Spleen (tissue), 11 donors: Measurements from ENCODE around the gene PRKCH. TPM values are rescaled to one million over a fixed set of nuclear protein-coding genes. Genes with fewer than 3 reads are reported as not detected.
A peak's percentile ranks its signal among the peaks of the same experiment; 100 is the strongest.

Experiments used
- DNase-seq: peaks from one replicate; pipeline ENCODE4 v3.0.0-alpha.2; 2020
- H3K27ac ChIP-seq, 8 donors: fragments of 200-600 bp; sonication (generic) in 7 of 8; 1 replicate in 4 of 8; 2 replicates in 4 of 8; pipeline versions ENCODE4 v1.5.0 to v1.8.0; 2016 to 2021; ENCODE audit warnings: inconsistent platforms in 4 of 8, mild to moderate bottlenecking in 4 of 8, moderate library complexity in 1 of 8
- H3K27me3 ChIP-seq, 7 donors: fragments of 200-600 bp; sonication (generic) in 6 of 7; replicated peaks in 1 of 7; 1 replicate in 4 of 7; 2 replicates in 3 of 7; pipeline versions ENCODE4 v1.5.0 to v1.8.0; 2016 to 2021; ENCODE audit warnings: inconsistent platforms in 3 of 7, mild to moderate bottlenecking in 1 of 7
- H3K36me3 ChIP-seq, 6 donors: fragments of 200-600 bp; sonication (generic) in 5 of 6; 1 replicate in 4 of 6; 2 replicates in 2 of 6; pipeline versions ENCODE4 v1.5.0 to v1.8.0; 2016 to 2021; ENCODE audit warnings: inconsistent platforms in 2 of 6
- H3K4me1 ChIP-seq, 6 donors: fragments of 200-600 bp; sonication (generic) in 5 of 6; 1 replicate in 3 of 6; 2 replicates in 3 of 6; pipeline versions ENCODE4 v1.5.0 to v1.8.0; 2016 to 2021; ENCODE audit warnings: inconsistent platforms in 3 of 6
- H3K4me3 ChIP-seq, 8 donors: fragments of 200-600 bp; sonication (generic) in 7 of 8; 1 replicate in 4 of 8; 2 replicates in 4 of 8; pipeline versions ENCODE4 v1.5.0 to v1.8.0; 2016 to 2021; ENCODE audit warnings: inconsistent platforms in 4 of 8, mild to moderate bottlenecking in 4 of 8, moderate library complexity in 2 of 8
- H3K9me3 ChIP-seq, 8 donors: fragments of 200-600 bp; sonication (generic) in 7 of 8; 1 replicate in 4 of 8; 2 replicates in 4 of 8; pipeline versions ENCODE4 v1.5.0 to v1.8.0; 2016 to 2021; ENCODE audit warnings: inconsistent platforms in 4 of 8
- CTCF ChIP-seq, 11 experiments: fragments of 200-600 bp in 7 of 11; fragments of 450-650 bp in 4 of 11; sonication (generic) in 4 of 11; IDR thresholded peaks in 8 of 11; conservative IDR thresholded peaks in 3 of 11; 1 replicate in 7 of 11; 2 replicates in 4 of 11; pipeline versions ENCODE4 v1.4.0 to v1.8.0; 2016 to 2021; ENCODE audit warnings: antibody characterized with exemption in 11 of 11, inconsistent platforms in 4 of 11, mild to moderate bottlenecking in 1 of 11
- POLR2A ChIP-seq, 3 donors: fragments of 450-650 bp; IDR thresholded peaks; one replicate each; pipeline ENCODE4 v1.5.1; 2017; ENCODE audit warnings: antibody characterized with exemption in 3 of 3, mild to moderate bottlenecking in 1 of 3
- POLR2AphosphoS5 ChIP-seq, 3 donors: sonication (generic); formaldehyde crosslinking; IDR thresholded peaks; one replicate each; pipeline ENCODE4 v1.5.1; 2017; ENCODE audit warnings: antibody characterized with exemption in 3 of 3
- WGBS, 5 donors: extraction: QIAGEN DNeasy Blood & Tissue Kit in 3 of 5; methylation state at CpG; one replicate each; pipeline versions ENCODE4 v1.1.5 to v1.1.7; 2013 to 2018; 5-methylcytosine and 5-hydroxymethylcytosine counted together
- intact Hi-C: fragments of 100-400 bp; cut with DNase I; formaldehyde crosslinking; loops from one replicate; pipeline ENCODE4 v1.15.0; 2023; ENCODE audit warnings: low total_unique reads
- polyA plus RNA-seq, 3 donors: library from polyadenylated mRNA; stranded (reverse); fragments of 200-250 nt; gene quantifications; one replicate each; pipeline ENCODE4 v1.2.1, GENCODE V29; 2013
- total RNA-seq, 7 donors: library from RNA; depleted of rRNA in 3 of 7; stranded (reverse); fragments of >200 nt in 3 of 7; fragmentation: NEBNext Ultra II Directional in 4 of 7; extraction: Animal tissue kit (Norgen Biotek cat#: 25700) in 4 of 7; gene quantifications; one replicate each; pipeline versions ENCODE4 v1.1.0 to v1.2.1, GENCODE V29; 2016 to 2021
- donor health status: healthy with polysubstance abuse.
- donor health status: DM: no; HTN: no; CAD: no; lungs with moderate emphysema.
- donor health status: DM: no; HTN: no; CAD: no.
- donor health status: Bipolar disorder and iron deficiency.
- donor health status: healthy.
- donor health status: DM: no; HTN: no; CAD: no.
- donor health status: DM: yes; HTN: yes; CAD: no.

Gene PRKCH
- total and polyA plus RNA-seq, 10 donors: 10.0 to 184 (median 105) TPM

- no peak for DNase-seq
- no peaks in the 10 kb centered on the region for H3K9me3 ChIP-seq
- TF ChIP-seq POLR2A (IDR thresholded peaks at IDR 0.05) (no peak), CTCF (IDR thresholded peaks at IDR 0.05 in 8 of 11, conservative IDR thresholded peaks at IDR 0.05 in 3 of 11) (peak; percentile 51 to 80 (median 69))
- H3K36me3 ChIP-seq: no peaks in the 10 kb centered on the region
- WGBS, 5 donors: 18 to 23% (median 23%) methylated on average over 4 of the region's 4 CpGs
- H3K4me3 ChIP-seq: peak overlapping the region in 1 of 8 donors; percentile 63
- intact Hi-C loops: no loop called here
- H3K27ac ChIP-seq: peak overlapping the region; percentile 84 to 97 (median 96)
- H3K27me3 ChIP-seq: no peaks in the 10 kb centered on the region
- peaks cover 83 to 100% (median 100%) of the 10 kb centered on the region in 6 donors for H3K4me1 ChIP-seq
These were observed 153.9 kb downstream of the PRKCH start for GRCh38 chr14:61475316-61475715.

GRCh38 chr14:61476105-61476753, 154.8 kb downstream of the PRKCH start:
- Histone ChIP-seq H3K36me3 (peaks cover 0 to 8% (median 0%) of the 10 kb centered on the region in 6 donors), H3K4me3 (peak overlapping the region in 1 of 8 donors; percentile 63), H3K27me3 (no peaks in the 10 kb centered on the region), H3K4me1 (peaks cover 78 to 100% (median 96%) of the 10 kb centered on the region in 6 donors), H3K27ac (peak overlapping the region; percentile 84 to 97 (median 96)), H3K9me3 (no peaks in the 10 kb centered on the region)
- WGBS, 5 donors: 61 to 80% (median 70%) methylated on average over 2 of the region's 2 CpGs
- intact Hi-C loops: no loop called here
- no peak for DNase-seq
- TF ChIP-seq CTCF (IDR thresholded peaks at IDR 0.05 in 8 of 11, conservative IDR thresholded peaks at IDR 0.05 in 3 of 11): no peak

- no peaks in the 10 kb centered on the region for H3K27me3 ChIP-seq
- TF ChIP-seq POLR2AphosphoS5 (IDR thresholded peaks at IDR 0.05): peak in 2 of 3 donors; percentile 47 to 96
- peak in 2 of 3 donors; percentile 30 to 68 for TF ChIP-seq POLR2A (IDR thresholded peaks at IDR 0.05)
- TF ChIP-seq CTCF (IDR thresholded peaks at IDR 0.05 in 8 of 11, conservative IDR thresholded peaks at IDR 0.05 in 3 of 11): peak in 1 of 11 experiments; percentile 26
- no peak for DNase-seq
- peaks cover 71 to 100% (median 89%) of the 10 kb centered on the region in 6 donors for H3K4me1 ChIP-seq
- H3K27ac ChIP-seq: peak overlapping the region; percentile 84 to 97 (median 96)
- H3K4me3 ChIP-seq: peak overlapping the region in 2 of 8 donors; percentile 19 to 63
- peaks cover 0 to 10% (median 0%) of the 10 kb centered on the region in 6 donors for H3K36me3 ChIP-seq
- no peaks in the 10 kb centered on the region for H3K9me3 ChIP-seq
- WGBS, 5 donors: 2 to 10% (median 3%) methylated on average over 6 of the region's 6 CpGs
- intact Hi-C loops: no loop called here
These were observed 155.5 kb downstream of the PRKCH start for GRCh38 chr14:61476754-61477410.
